Hematopoietic multipotent progenitor cell (in vitro differentiated cells): ENCODE results near the gene BLOC1S5. TPM values are rescaled to one million over a fixed set of nuclear protein-coding genes. Genes with fewer than 3 reads are reported as not detected.
"Not testable (repeated sequence)": the region's sequence is repeated elsewhere in the genome, so short reads cannot be mapped to it uniquely, and the experiment has no call there.

Source experiments
- DNase-seq, 3 donors: peaks; one replicate each; pipeline ENCODE4 v3.0.0-alpha.2; 2011 to 2015; ENCODE audit warnings: low read depth in 2 of 3, low spot score in 2 of 3
- total RNA-seq: library from RNA; depleted of rRNA; stranded (reverse); fragments of >200 nt; gene quantifications from one replicate; pipeline ENCODE4 v1.2.3, GENCODE V29; 2012

BLOC1S5 gene
- total RNA-seq, 1 donor = 8.3 TPM

GRCh38 chr6:7998103-7998725 lies 66.0 kb downstream of the BLOC1S5 start:
- DNase-seq = no peak

GRCh38 chr6:7997286-7997685 lies 66.9 kb downstream of the BLOC1S5 start:
- no peak for DNase-seq

GRCh38 chr6:7996538-7997111 lies 67.6 kb downstream of the BLOC1S5 start:
- DNase-seq = no peak

GRCh38 chr6:7993952-7994351 lies 70.2 kb downstream of the BLOC1S5 start:
- no peak for DNase-seq

- no peak for DNase-seq
Observed at GRCh38 chr6:7993399-7993798, 70.8 kb downstream of the BLOC1S5 start.

GRCh38 chr6:7992002-7992815 lies 72.0 kb downstream of the BLOC1S5 start:
- DNase-seq = peak in 2 of 3 donors; percentile 35 to 70

GRCh38 chr6:7991536-7991935 lies 72.7 kb downstream of the BLOC1S5 start:
- DNase-seq = no peak

- DNase-seq = no peak
Observed at GRCh38 chr6:7986219-7986618, 78.0 kb downstream of the BLOC1S5 start.

- not testable (repeated sequence) for DNase-seq
Observed at GRCh38 chr6:7983967-7984366, 80.2 kb downstream of the BLOC1S5 start.

- no peak for DNase-seq
Observed at GRCh38 chr6:7979831-7980230, 84.4 kb downstream of the BLOC1S5 start.

- peak in 1 of 3 donors; percentile 19 for DNase-seq
Observed at GRCh38 chr6:7978736-7979135, 85.5 kb downstream of the BLOC1S5 start.

- no peak for DNase-seq
Observed at GRCh38 chr6:7976485-7977056, 87.6 kb downstream of the BLOC1S5 start.

- DNase-seq = peak in 2 of 3 donors; percentile 30 to 44
Observed at GRCh38 chr6:7975764-7976146, 88.4 kb downstream of the BLOC1S5 start.

- peak in 2 of 3 donors; percentile 79 to 88 for DNase-seq
Observed at GRCh38 chr6:7974938-7975763, 89.0 kb downstream of the BLOC1S5 start.

GRCh38 chr6:7974565-7974937 lies 89.6 kb downstream of the BLOC1S5 start:
- DNase-seq = no peak

GRCh38 chr6:7973584-7973983 lies 90.6 kb downstream of the BLOC1S5 start:
- DNase-seq = no peak

- DNase-seq = no peak
Observed at GRCh38 chr6:7971499-7971898, 92.7 kb downstream of the BLOC1S5 start.

GRCh38 chr6:7970616-7971015 lies 93.6 kb downstream of the BLOC1S5 start:
- DNase-seq = no peak
